Fibroblast of skin of abdomen (primary cell): ENCODE data around the gene PF4V1.

Experiments
- DNase-seq: peaks from one replicate; pipeline ENCODE4 v3.0.0-alpha.2; 2013

Gene PF4V1

DNA sequence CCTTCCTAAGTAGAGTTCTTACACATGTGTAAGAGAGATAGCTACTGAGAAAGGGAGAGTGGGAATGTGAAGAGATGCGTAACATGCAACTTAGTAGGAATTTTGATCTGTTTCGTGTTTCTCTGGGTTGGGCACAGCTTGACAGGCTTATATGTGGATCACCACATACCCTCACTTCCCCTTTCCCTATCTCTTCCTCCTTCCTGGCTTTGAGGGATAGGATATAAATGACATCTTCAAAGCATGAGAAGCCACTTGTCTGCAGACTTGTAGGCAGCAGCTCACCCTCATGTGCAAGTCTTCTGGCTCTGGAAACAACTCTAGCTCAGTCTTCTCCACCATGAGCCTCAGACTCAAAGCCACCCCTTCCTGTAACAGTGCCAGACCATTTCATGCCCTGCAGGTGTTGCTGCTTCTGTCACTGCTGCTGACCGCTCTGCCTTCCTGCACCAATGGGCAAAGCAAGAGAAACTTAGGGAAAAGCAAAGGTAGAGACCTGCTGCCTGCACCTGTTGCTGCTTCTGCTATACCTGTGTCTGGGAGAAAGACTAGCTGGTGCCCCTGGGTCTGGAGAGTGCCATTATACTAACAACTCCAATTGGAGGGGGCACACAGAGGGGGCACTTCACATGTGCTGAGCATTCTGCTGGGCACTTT is 5.4 kb upstream of the PF4V1 start:
- DNase-seq: no peak

DNA sequence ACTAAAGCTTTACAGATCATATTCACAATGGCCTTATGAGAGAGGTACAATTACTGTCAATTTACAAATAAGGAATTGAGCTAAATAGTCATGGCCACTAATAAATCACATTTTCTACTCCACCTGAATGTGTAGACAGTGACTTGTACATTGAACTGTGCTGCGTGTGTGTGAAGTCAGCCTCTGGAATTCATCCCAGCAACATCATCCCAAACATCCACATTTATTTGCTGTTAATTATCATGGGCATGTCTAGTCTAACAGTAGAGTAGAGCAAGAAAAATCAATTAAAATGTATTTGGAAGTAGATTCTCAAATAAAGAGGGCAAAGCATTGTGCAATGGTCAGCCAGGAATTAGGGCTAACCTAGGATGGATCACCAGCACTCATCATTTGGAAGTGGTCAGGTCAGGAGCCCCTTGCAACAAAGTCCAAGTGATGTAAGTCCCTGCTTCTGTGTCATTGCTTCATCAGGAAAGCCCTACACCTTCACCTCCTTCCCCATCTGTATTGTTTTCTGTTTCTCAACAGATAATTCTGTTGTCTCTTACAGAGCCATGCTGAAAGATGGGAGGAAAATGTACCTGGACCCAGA is 4.8 kb upstream of the PF4V1 start:
- DNase-seq: no peak

DNA sequence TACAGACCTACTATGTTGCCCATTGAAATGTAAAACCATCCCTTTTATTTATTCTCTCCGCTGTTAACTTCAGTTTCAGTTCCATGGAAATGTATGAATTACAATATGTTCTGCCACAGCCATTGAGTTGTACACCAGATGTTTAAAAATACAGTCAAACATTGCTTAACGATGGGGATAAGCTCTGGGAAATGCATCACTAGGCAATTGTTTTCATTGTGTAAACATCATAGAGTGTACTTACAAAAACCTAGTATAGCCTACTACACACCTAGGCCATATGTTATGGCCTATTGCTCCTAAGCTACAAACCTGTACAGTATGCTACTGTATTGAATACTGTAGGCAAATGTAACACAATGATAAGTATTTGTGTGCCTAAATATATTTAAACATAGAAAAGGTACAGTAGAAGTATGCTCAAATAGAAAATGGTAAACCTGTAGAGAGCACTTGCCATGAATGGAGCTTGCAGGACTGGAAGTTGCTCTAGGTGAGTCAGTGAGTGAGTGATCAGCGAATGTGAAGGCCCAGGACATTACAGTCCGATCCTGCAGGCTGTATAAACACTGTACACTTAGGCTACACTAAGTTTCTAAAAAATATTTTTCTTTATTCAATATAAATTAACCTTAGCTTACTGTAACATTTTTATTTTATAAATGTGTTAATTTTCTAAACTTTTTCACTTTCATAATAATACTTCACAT is 2.7 kb upstream of the PF4V1 start:
- no peak for DNase-seq

DNA sequence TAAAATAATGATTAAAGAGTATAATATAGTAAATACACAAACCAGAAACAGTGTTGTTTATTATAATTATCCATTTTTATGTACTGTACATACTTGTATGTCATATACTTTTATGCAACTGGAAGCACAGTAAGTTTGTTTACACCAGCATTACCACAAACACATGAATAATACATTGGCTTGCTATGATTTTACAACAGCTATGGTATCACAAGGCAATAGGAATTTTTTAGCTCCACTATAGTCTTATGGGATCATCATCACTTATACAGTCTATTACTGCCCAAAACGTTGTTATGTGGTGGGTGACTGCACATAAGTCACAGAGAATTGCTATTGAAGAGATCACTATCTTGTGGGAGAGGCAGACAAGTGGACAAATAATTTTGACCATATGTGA is 1.8 kb upstream of the PF4V1 start:
- DNase-seq: no peak

DNA sequence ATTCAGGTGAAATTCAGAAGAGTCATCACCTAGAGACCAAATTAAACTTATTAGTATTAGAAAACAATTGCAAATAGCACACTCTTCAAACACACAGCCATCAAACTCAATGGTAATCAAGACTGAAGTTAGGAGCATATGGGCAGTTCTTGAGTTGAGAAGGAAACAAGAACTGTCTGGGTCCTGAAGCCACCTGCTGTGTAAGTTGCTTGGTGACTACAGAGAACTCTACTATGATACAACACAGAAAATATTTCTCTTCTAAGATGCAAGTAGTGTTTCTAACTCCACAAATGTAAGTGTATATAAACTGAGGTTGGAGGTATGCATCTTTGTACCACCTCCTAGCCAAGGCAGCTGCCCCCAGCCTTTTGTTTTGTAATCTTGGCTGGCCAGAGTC is 325 bp upstream of the PF4V1 start:
- no peak for DNase-seq

DNA sequence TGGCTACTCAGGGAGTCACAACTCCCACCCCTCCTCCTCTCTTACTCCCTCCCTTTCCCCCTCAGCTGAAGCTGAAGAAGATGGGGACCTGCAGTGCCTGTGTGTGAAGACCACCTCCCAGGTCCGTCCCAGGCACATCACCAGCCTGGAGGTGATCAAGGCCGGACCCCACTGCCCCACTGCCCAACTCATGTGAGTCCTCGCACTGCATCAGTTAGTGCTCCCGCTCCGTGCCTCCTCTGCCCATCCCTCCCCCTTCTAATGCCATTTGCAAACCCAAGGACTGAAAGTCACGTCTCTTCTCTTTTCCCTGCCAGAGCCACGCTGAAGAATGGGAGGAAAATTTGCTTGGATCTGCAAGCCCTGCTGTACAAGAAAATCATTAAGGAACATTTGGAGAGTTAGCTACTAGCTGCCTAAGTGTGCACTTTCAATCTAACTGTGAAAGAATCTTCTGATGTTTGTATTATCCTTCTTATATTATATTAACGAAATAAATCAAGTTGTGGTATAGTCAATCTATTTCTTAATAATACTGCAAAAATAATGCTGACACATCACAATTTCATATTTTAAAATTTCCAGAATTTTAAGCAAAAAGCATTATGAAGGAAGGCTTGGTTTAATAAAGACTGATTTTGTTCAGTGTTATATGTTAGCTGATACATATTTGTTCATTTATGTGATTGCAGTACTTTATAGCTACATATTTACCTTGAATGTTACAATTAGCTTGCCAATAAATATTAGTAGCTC is 800 bp downstream of the PF4V1 start:
- DNase-seq: no peak

DNA sequence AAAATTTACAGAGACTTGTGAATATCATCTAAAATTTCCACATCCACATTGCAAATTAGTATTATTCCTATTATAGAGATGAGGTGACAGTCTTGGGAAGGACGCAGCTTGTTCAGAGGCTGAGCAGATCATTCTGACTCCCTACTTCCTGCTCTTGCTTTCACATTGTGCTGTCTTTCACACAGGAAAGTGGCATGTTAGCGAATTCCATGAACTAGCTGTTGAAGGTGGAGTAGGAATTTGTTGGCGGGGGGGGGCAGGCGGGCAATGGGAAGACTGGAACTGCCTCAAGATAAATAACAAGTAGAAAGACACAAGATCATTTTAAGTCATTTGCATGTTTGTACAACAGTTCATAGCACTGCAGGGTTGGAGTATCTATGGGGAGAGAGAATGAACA is 2.3 kb downstream of the PF4V1 start:
- DNase-seq: no peak

DNA sequence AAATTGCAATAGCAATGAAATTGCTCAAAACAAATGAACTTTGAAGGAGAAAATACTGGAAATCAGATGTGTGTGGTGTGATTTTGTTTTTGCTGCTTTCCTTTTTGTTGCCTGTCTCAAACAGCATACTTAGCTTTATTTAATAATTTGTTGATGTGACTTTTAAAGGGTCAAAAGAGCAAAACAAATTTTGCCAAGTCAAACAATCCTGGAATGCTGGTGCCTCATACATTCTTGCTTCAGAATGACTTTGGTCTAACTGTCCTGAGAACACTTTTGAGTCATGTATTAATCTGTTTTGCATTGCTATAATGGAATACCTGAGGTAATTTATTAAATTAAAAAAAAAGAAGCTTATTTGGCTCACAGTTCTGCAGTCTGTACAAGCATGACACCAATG is 3.4 kb downstream of the PF4V1 start:
- peak; percentile 53 for DNase-seq

DNA sequence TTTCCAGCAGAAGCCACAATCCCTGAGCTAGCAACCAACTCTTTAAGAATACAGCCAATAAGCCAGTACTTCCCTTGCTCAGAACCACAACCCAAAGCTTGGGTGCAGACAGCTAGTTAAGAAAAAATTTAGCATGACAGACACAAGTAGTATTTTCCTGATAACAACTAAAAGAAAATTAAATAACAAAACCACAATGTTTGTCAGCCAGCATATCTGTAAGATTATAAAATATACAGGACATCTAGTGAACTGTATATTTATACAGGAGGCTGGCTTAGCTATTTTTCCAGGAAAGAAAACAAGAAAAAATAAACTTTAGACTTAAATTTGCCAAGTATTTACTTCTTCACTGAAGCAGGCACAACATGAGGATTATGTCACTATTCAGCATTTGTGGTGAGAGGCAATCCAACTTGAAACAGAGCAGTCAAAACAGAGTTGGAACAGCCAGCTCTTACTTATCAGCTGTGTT is 6.6 kb downstream of the PF4V1 start:
- peak; percentile 51 for DNase-seq

DNA sequence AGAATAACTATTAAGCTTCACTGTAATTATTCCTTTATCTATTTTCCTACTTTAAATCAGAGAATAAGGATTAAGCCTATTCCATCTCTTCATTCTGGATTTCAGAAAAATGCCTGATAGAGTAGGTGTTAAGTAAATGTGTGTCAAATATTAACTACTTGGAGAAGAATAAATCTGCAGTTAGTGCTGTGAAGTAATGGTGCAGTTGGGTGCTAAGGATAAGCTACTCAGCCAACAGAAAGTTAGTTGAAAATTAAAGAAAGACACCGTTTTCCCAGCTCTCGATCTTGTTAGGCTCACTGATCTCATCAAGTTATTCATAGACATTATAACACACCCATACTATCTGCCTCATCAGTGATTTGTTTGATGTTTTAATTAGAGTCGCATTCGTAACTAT is 7.1 kb downstream of the PF4V1 start:
- no peak for DNase-seq

DNA sequence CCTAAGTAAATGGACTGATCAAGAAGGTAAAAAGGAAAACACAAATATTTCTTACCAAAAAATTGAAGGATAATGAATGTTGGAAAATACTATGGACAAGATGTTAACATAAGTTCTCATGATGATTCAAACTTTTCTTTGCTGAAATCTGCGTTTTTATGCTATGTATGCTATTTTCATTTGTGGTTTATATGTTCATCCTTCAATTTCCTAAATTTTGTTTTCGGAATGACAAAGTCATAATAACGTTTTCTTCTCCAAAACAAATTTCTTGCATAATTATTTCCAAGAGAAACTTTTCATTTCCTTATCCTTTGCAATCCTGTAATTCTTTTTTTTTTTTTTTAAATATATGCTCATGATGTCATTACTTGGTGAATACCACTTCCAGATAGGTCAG is 7.8 kb downstream of the PF4V1 start:
- no peak for DNase-seq

DNA sequence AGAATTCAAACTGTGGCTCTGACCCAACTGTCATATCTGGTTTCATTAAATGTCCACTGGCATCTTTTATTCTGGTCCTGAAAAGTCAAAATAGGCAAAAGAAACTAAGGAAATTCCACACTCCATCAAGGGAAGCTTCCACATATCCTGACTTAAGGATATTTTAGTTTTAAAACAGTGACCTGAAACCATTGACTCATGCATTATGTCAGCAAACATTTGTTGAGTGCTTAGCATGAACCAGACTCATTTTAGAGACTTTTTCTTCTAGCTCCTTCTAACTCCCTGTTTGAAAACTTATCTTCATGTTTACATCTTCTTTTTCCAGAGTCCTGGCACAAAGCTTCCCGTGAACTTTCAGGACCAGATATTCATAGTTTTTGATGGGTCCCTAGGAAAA is 9.2 kb downstream of the PF4V1 start:
- no peak for DNase-seq

DNA sequence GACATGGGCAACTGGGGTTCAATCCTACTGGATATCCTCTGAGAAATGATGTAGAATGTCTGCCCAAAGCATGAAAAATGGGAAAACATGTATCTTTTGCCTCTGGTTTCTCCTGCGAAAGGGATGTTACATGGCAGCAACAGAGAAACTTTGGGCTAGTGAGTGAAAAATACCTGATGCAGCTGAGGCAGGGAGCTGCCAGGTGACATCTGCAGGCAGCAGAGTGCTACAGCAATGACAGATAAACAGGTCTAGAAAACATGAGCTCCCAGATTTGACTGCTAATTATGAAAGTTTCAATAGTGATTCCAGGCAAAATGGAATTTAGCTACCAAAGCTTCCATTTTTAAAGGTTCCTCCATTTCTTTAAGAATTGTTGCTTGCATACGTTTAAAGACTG is 11.3 kb downstream of the PF4V1 start:
- DNase-seq: no peak

DNA sequence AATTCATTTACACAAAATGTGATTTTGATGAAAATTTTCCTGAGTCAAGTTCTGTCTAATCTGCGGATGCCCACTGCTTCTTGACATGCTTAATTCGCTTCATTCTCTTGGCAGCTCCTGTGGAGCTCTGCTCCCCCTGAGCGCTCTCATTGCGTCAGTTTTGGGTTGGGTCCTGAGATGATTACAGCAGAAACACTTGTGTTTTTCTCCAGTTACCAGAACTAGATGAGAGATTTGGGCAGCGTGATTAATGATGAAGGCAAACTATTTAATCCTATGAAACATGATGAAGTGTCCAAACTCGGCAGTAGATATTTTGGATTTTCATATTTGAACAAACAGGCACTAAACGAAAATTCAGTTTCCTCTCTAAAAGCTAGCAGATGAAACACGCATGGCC is 11.9 kb downstream of the PF4V1 start:
- DNase-seq: no peak

DNA sequence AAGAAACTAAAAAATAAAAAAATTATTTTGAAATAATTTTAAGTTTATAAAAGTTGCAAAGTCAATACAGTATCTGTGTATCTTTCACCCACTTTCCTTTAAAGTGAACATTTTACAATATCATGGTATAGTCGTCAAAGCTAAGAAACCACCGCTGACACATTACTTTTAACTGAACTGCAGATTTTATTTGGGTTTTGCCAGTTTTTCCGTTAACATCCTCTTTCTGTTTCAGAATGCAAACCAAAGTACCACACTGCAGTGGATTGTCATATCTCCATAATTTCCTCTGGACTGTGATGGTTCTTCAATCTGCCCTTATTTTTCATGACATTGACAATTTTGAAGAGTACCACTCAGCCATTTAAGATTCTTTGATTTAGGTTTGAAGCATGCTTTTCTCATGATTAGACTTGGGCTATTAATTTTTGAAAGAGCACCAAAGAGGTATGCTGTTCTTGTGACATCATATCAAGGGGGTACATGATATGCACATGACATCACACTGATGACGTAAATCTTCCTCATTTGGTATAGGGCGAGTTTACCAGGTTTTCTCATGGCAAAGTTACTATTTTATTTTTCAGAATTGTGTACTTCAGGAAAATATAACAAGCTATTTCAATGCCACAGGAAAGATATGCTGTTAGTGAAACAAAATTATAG is 12.5 kb downstream of the PF4V1 start:
- no peak for DNase-seq

DNA sequence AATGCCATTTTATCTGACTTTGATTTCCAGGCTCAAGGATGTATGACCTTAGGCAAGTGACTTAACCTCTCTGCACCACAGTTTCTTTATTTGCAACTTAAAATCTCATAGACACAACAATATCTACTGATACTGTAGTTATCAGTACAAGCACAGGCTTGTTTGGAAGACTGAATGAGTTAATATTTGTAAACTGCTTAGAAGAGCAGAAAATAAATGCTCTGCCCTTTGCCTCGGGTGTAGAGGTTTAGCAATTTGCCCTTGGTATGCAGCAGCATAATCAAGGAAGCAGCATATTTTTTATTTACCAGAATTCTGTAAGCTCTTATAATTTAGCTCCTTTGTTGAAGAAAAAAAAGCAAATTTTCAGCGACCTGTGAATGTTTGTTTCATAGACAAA is 13.2 kb downstream of the PF4V1 start:
- DNase-seq: no peak

DNA sequence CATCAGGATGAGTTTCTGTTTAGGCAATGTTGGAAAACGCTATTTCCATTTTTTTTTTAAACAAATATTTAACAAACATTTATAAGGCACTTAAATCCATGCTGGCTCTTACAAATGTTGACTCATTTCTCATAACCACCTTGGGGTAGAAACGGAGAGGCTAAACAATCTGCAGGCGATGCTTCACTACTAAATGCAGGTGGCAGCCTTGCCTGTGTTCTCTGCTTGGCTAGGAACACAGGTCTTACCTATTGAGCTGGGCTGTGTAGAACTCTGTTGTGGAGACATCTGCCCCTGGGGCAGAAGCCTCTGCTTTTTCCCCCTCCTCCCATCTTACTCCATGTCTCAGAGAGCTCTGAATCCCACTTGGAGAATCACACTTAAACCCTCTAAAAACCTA is 14.7 kb downstream of the PF4V1 start:
- no peak for DNase-seq

DNA sequence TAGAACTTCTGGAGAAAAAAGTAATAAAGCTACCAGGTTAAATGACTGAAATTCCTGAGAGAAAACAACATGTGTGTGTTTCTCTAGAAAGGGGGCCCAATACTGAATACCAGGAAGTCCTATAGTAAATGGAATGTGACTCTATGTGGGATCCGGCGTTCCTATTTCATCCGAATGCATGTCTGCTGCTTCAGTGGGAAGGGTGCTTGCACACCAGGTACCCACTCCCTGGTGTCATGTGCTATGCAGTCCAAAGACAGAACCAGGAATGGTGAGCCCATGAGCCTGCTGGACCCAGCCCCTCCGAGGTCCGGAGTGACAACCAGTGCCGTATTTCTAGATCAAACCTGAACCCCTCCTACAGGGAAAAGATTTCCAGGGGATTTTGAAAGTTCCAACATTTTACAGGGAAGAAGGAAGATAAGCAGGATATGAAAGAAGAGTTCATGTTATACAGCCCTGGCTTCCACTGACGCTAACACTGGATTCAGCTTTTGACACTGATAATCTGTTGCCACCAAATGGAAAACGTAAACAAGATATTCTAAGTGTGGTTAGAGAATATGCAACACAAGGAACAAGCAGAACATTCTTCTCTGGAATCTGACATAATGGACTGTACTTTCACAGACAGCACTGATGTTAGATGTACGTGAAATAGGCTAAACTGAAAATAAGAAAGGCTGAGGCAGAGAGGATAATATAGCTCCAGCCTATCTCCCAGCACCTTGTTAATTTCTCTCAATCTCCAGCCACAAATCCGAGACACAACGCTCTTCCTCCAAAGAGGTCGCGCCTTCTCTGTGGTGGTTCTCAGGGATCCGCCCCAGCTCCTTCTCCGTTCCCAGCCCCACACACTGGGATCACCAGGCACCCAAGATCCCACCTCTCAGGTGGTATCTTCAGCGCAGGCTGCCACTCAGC is 15.4 kb downstream of the PF4V1 start:
- no peak for DNase-seq

DNA sequence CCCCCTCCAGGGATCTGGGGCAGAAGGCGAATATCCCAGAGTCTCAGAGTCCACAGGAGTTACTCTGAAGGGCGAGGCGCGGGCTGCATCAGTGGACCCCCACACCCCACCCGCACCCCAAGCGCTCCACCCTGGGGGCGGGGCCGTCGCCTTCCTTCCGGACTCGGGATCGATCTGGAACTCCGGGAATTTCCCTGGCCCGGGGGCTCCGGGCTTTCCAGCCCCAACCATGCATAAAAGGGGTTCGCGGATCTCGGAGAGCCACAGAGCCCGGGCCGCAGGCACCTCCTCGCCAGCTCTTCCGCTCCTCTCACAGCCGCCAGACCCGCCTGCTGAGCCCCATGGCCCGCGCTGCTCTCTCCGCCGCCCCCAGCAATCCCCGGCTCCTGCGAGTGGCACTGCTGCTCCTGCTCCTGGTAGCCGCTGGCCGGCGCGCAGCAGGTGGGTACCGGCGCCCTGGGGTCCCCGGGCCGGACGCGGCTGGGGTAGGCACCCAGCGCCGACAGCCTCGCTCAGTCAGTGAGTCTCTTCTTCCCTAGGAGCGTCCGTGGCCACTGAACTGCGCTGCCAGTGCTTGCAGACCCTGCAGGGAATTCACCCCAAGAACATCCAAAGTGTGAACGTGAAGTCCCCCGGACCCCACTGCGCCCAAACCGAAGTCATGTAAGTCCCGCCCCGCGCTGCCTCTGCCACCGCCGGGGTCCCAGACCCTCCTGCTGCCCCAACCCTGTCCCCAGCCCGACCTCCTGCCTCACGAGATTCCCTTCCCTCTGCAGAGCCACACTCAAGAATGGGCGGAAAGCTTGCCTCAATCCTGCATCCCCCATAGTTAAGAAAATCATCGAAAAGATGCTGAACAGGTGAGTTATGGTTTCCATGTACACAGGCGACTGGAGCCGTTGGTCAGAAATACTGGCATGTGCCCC is 16.3 kb downstream of the PF4V1 start, which contains the start of gene CXCL1:
Gene CXCL1 (plus strand): TSS at position 264 of the 926 bp plus-strand sequence. CDS start 78 bp downstream, at position 342.
- peak; percentile 50 for DNase-seq

DNA sequence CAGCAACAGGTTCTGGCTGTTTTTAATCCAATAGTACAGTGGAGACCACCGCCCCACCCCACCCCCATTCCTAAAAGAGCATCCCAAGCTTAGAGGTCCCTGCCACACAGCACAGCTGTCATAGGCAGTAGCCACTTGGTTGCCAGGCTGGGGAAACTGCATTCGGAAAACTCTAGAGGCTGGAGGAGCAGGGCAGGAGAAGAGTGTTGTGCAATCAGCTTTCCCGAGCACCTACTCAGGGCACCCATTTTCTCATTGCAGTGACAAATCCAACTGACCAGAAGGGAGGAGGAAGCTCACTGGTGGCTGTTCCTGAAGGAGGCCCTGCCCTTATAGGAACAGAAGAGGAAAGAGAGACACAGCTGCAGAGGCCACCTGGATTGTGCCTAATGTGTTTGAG is 17.2 kb downstream of the PF4V1 start:
- DNase-seq: no peak
